WERI-Rb-1 (cell line): ENCODE data around the gene ACOXL.

Experiments
- DNase-seq: peaks from one replicate; pipeline ENCODE4 v3.0.0-alpha.2; 2020
- H3K27ac ChIP-seq: fragments of 250-450 bp; sonication (Bioruptor Pico); 2 replicates; pipeline ENCODE4 v1.5.1; 2020; ENCODE audit warnings: mild to moderate bottlenecking, moderate library complexity
- H3K27me3 ChIP-seq: fragments of 250-450 bp; sonication (Bioruptor Pico); 2 replicates; pipeline ENCODE4 v1.5.1; 2021; ENCODE audit warnings: mild to moderate bottlenecking, low read depth, moderate library complexity; ENCODE audit not compliant: insufficient read depth, severe bottlenecking
- H3K36me3 ChIP-seq: fragments of 250-450 bp; sonication (Bioruptor Pico); 2 replicates; pipeline ENCODE4 v1.5.1; 2020; ENCODE audit warnings: mild to moderate bottlenecking, moderate library complexity
- H3K4me3 ChIP-seq: 2 replicates; pipeline ENCODE4 v1.5.1; 2011; ENCODE audit warnings: low read depth, mild to moderate bottlenecking, control low read depth, low read length
- H3K9me3 ChIP-seq: fragments of 250-450 bp; sonication (Bioruptor Pico); 2 replicates; pipeline ENCODE4 v1.5.1; 2021; ENCODE audit warnings: mild to moderate bottlenecking, moderate library complexity; ENCODE audit not compliant: severe bottlenecking
- TF ChIP-seq, protein P1 (sequence below): IDR thresholded peaks from 2 replicates; pipeline ENCODE4 v1.5.1; 2011; ENCODE audit warnings: low read depth, mild to moderate bottlenecking, control low read depth, inconsistent platforms, low read length

Gene ACOXL

DNA sequence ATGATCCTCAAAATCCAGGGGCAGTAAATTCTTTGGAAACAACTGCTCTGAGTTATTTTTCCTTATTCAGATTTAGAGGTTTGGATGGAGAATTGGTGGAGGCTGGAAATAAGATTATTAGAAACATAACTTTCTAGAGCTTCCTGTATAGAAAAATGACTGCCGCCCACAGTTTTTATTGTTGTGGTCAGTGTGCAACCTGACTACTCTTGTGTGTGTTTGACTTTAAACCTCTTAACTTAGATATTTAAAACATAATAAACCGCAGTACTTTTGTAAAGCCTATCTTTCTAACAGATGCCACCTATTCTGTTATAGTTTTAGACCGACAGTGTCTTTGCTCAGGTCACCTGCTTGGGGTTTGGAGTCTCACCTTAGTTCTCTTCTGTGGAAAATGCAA lies 272.9 kb downstream of the ACOXL start:
- peaks cover 69% of the 10 kb centered on the region for H3K27me3 ChIP-seq
- TF ChIP-seq, protein P1, sequence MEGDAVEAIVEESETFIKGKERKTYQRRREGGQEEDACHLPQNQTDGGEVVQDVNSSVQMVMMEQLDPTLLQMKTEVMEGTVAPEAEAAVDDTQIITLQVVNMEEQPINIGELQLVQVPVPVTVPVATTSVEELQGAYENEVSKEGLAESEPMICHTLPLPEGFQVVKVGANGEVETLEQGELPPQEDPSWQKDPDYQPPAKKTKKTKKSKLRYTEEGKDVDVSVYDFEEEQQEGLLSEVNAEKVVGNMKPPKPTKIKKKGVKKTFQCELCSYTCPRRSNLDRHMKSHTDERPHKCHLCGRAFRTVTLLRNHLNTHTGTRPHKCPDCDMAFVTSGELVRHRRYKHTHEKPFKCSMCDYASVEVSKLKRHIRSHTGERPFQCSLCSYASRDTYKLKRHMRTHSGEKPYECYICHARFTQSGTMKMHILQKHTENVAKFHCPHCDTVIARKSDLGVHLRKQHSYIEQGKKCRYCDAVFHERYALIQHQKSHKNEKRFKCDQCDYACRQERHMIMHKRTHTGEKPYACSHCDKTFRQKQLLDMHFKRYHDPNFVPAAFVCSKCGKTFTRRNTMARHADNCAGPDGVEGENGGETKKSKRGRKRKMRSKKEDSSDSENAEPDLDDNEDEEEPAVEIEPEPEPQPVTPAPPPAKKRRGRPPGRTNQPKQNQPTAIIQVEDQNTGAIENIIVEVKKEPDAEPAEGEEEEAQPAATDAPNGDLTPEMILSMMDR: no peak

DNA sequence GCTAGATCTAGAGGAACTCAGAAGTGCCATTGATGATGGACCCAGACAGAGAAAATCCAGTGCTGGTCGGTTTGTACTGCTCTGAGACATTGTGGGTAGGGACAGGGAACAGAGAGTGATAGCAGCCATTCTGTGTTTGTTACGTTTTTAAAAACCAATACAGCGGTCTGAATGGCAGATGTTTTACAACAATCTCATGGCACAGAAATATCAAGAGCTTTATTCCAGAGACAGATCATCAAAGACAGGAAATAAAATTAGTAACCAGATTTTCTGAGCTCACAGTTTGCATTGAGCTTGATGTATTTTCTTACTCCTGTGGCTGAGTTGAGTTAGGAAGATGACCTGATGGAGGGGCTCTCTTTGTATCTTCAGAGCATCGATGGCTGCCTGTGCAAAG lies 273.4 kb downstream of the ACOXL start:
- peaks cover 66% of the 10 kb centered on the region for H3K27me3 ChIP-seq
- no peak for DNase-seq
- no peaks in the 10 kb centered on the region for H3K9me3 ChIP-seq
- H3K4me3 ChIP-seq: no peak overlapping the region
- H3K27ac ChIP-seq: no peak overlapping the region
- TF ChIP-seq, protein P1: no peak
- no peaks in the 10 kb centered on the region for H3K36me3 ChIP-seq

More for the DNA sequence above, 272.9 kb downstream of the ACOXL start:
- Histone ChIP-seq H3K9me3 (no peaks in the 10 kb centered on the region), H3K27ac (no peak overlapping the region), H3K4me3 (no peak overlapping the region), H3K36me3 (no peaks in the 10 kb centered on the region)
- no peak for DNase-seq

DNA sequence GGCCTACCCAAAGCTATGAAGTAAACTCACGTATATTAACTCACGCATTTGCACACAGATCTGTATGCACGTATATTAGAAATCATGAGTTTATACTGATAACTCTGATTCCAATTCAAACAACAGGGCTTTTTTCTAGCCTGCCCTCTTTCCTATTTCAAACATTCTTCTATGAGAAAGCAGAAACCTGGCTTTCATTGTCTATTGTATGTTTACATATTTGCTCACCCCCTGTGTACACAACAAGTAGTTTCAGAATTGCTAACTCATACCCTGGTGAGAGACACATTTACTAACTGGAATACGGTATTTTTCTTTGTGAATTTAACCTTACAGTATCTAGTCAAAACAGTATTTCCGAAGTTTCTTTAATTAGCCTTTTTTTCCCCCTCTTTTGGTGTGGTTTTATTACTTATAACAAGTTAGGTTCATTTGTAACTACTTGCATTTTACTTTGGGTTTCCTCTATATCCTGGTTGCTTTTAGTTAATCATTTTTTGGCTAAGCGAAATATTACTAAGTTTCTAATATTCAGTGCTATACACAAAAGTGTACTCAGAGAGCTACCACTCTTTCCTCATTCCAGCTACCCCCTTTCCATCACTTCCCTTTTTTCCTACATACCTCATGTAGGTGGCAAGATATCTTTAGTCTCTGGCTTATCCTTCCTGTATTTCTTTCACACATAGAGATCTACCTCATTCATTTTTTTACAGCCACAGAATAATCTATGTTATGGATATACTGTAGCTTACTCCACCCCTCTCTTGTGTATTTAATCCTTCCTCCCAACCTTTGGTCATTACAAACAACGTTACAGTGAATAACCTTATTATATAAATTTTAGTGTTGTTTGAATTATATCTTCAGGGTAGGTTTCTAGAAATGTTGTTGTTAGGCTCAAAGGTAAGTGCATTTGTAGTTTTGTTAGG lies 275.6 kb downstream of the ACOXL start:
- Histone ChIP-seq H3K27ac (no peak overlapping the region), H3K4me3 (no peak overlapping the region), H3K9me3 (no peaks in the 10 kb centered on the region), H3K27me3 (peaks cover 56% of the 10 kb centered on the region), H3K36me3 (no peaks in the 10 kb centered on the region)
- TF ChIP-seq, protein P1: no peak
- DNase-seq: no peak

DNA sequence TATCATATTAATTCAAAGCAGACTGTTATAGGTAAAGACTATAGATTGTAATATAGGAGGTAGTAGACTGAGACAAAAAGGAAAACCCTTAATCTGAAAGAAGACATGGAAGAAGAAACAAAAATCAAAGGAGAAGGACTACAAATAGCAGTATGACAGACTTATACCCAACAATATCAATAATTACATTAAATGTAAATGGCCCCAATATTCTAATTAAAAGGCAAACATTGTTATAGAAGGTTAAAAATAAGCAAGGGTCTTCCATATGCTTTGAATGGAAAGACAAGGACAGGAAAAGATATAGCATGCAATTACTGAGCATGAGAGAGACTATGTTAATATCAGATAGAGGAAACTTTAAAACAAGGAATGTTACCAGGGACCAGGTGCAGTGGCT lies 278.8 kb downstream of the ACOXL start:
- no peak overlapping the region for H3K27ac ChIP-seq
- TF ChIP-seq, protein P1: no peak
- peaks cover 44% of the 10 kb centered on the region for H3K27me3 ChIP-seq
- no peak overlapping the region for H3K4me3 ChIP-seq
- no peaks in the 10 kb centered on the region for H3K36me3 ChIP-seq
- DNase-seq: no peak
- H3K9me3 ChIP-seq: no peaks in the 10 kb centered on the region

DNA sequence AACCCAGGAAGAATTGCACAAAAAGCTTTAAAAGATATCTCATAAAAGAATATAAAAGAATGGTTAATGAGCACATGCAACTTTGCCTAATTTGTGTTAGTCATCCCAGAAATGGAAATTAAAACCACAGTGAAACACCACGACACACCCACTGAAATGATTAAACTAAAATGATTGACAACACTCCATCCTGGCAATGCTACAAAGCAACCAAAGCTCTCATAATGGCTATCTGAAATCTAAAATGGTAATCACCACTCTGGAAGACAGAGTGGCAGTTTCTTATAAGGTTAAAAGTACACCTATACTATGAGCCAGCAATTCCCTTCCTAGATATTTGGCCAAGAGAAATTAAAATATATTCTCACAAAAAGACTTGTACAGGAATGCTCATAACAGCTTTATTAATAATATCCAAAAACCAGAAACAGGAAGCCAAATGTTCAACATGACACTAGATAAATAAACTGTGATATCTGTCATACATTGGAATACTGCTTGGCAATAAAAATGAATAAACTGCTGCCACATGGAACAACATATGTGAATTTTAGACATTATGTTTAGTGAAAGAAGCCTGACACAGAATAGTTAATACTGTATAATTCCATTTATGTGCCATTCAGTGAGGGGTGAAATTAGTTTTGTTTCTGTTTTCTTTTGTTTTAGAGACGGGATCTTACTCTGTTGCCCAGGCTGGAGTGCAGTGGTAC lies 283.1 kb downstream of the ACOXL start:
- Histone ChIP-seq H3K27me3 (peaks cover 61% of the 10 kb centered on the region), H3K36me3 (no peaks in the 10 kb centered on the region), H3K27ac (no peak overlapping the region), H3K9me3 (no peaks in the 10 kb centered on the region), H3K4me3 (no peak overlapping the region)
- TF ChIP-seq, protein P1: no peak
- no peak for DNase-seq
